GM10266 (cell line): Measurements from ENCODE around the gene PTPRK.
"Not testable (repeated sequence)": the region's sequence is repeated elsewhere in the genome, so short reads cannot be mapped to it uniquely, and the experiment has no call there.

ENCODE experiments used
- DNase-seq: peaks from one replicate; pipeline ENCODE4 v3.0.0; 2012; ENCODE audit errors: extremely low spot score
- TF ChIP-seq, protein P1 (sequence below): IDR thresholded peaks from 2 replicates; pipeline ENCODE4 v1.5.1; 2012; ENCODE audit warnings: mild to moderate bottlenecking, low read depth; ENCODE audit not compliant: control insufficient read depth, insufficient read depth; ENCODE audit errors: missing control alignments

The PTPRK gene

GRCh38 chr6:128439627-128440026 is 80.8 kb downstream of the PTPRK start:
- no peak for DNase-seq
- TF ChIP-seq, protein P1, sequence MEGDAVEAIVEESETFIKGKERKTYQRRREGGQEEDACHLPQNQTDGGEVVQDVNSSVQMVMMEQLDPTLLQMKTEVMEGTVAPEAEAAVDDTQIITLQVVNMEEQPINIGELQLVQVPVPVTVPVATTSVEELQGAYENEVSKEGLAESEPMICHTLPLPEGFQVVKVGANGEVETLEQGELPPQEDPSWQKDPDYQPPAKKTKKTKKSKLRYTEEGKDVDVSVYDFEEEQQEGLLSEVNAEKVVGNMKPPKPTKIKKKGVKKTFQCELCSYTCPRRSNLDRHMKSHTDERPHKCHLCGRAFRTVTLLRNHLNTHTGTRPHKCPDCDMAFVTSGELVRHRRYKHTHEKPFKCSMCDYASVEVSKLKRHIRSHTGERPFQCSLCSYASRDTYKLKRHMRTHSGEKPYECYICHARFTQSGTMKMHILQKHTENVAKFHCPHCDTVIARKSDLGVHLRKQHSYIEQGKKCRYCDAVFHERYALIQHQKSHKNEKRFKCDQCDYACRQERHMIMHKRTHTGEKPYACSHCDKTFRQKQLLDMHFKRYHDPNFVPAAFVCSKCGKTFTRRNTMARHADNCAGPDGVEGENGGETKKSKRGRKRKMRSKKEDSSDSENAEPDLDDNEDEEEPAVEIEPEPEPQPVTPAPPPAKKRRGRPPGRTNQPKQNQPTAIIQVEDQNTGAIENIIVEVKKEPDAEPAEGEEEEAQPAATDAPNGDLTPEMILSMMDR, result no peak

DNA sequence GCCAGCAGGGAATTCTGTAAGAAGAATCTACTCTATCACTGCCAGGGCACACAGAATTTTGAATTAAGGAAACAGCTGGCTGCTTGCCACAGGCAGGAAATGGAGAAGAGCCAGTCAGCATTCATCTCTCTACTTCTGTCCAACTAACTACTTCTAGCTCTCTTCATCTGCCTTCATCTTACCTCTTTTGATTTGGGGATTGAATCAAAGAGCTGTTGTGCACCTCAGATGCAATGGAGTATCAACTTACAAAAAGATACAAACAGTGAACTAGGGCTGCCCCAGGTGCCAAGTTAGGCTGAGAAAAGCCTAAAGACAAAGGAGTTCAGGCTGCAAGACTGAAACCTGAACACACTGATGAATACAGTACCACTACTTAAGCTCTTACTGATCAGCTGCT is 82.0 kb downstream of the PTPRK start:
- TF ChIP-seq, protein P1, result no peak
- DNase-seq, result no peak

- TF ChIP-seq, protein P1, result no peak
- no peak for DNase-seq
Measured at GRCh38 chr6:128437685-128438084, 82.7 kb downstream of the PTPRK start.

DNA sequence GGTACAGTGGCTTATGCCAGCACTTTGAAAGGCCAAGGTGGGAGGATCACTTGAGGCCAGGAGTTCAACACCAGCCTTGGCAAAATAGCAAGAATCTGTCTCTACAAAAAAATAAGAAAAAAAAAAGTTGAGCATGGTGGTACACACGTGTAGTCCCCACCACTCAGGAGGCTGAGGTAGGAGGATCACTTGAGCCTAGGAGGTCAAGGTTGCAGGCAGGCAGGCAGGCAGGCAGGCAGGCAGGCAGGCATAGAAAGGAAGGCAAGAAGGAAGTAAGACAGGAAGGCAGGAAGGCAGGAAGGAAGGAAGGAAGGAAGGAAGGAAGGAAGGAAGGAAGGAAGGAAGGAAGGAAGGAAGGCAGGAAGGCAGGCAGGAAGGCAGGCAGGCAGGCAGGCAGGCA is 85.6 kb downstream of the PTPRK start:
- DNase-seq, result not testable (repeated sequence)

DNA sequence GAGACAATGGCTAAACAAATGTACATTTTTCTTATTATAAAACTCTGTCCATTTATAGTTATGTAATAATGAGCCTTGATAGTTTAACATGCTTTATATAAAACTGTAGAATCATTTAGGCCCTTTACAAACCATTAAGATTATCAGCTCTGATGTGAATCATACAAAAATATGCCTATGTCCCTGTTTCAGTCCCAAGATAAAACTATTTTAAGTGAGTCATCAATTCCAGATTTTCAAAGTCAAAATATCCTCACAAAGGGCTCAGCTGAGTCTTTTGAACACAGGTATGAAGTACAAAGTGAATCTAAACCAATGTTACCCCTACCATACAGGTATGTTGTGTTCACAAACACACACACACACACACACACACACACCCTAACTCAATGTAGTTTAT is 88.0 kb downstream of the PTPRK start:
- no peak for DNase-seq
- TF ChIP-seq, protein P1, result no peak

DNA sequence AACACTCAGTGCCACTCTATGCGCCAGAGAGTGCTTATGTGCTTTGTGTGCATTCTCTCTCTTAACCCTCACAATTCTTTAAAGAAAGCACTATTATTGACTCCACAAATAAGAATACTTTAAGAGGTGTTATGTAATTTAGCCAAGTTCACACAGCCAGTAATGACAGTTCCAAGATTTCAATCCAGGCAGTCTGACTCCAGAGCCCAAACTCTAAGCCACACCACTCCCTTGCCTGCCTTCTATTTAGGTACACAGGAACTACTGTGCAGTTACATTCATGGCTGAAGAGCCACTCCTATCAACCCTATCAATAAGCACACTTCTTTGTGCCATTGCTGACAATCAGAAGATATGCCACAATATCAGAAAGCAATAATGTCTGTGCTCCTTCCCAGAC is 93.3 kb downstream of the PTPRK start:
- TF ChIP-seq, protein P1, result no peak
- DNase-seq, result no peak

DNA sequence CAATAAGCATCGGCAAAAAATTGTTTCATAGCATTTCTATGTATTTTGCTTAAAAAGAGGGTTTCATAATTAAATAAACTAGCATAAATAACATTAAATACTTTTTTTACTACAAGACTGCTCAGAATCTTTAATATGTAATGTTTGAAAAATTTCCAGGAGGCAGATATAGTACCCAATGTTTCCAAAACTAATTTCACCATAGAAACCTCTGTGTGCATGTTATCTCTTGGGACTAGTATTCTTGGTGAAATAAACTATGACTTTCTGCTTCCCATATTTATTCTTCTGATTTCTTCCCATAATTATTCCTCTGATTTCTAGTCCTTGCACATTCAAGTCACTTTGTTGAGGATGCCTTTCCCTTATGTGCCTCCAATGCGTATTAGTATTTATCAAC is 94.5 kb downstream of the PTPRK start:
- TF ChIP-seq, protein P1, result no peak
- no peak for DNase-seq

DNA sequence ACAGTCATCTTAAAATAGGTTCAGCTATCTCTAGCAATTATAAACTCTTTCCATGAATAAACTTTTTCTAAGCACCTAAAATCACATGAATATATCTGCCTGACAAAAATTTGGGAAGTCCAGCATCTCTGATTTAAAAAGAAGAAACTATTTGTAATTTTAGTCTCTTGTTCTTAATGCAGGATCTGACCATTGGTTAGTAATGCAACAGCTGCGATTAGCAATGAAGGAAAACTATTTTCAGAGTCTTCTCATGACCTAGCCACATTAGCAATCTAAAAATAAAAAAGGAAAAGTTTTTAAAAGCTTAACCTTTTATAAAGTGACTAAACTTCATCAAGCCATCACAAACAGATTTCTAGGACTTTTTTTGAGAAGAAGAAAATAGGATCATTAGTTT is 97.5 kb downstream of the PTPRK start:
- no peak for DNase-seq
- TF ChIP-seq, protein P1, result no peak
